ENCODE data around the gene TMED8.
"Not testable (repeated sequence)": the region's sequence is repeated elsewhere in the genome, so short reads cannot be mapped to it uniquely, and the experiment has no call there.

The TMED8 gene

GRCh38 chr14:77338302-77338701 is 38.6 kb downstream of the TMED8 start:
- Histone ChIP-seq H3K27ac (no peak overlapping the region), H3K27me3 (ENCODE audit: insufficient read depth, low read depth) (no peaks in the 10 kb centered on the region), H3K9ac (no peak overlapping the region), H3K79me2 (ENCODE audit: insufficient read depth, low read depth) (no peaks in the 10 kb centered on the region), H3K4me3 (IDR thresholded peaks at IDR 0.05; ENCODE audit: insufficient read depth, low read depth, low read length) (no peak overlapping the region), H3K4me2 (no peak overlapping the region), H2AFZ (ENCODE audit: low read depth) (no peak overlapping the region), H4K20me1 (ENCODE audit: insufficient read depth) (no peaks in the 10 kb centered on the region), H3K36me3 (ENCODE audit: insufficient read depth) (no peaks in the 10 kb centered on the region), H3K4me1 (ENCODE audit: low read depth, poor library complexity, severe bottlenecking) (no peaks in the 10 kb centered on the region)
- no peak for TF ChIP-seq CTCF (conservative IDR thresholded peaks at IDR 0.05; ENCODE audit: low read depth, low read length)

- Histone ChIP-seq H3K36me3 (ENCODE audit: insufficient read depth) (no peaks in the 10 kb centered on the region), H3K9ac (no peak overlapping the region)
These were observed 39.0 kb downstream of the TMED8 start for GRCh38 chr14:77337880-77338279.

GRCh38 chr14:77337255-77337654 is 39.6 kb downstream of the TMED8 start:
- not testable (repeated sequence) for H3K79me2 ChIP-seq (ENCODE audit: insufficient read depth, low read depth); H3K4me2 ChIP-seq; H3K27ac ChIP-seq; H3K36me3 ChIP-seq (ENCODE audit: insufficient read depth); H3K9ac ChIP-seq; H2AFZ ChIP-seq (ENCODE audit: low read depth); H3K27me3 ChIP-seq (ENCODE audit: insufficient read depth, low read depth); H4K20me1 ChIP-seq (ENCODE audit: insufficient read depth); H3K4me1 ChIP-seq (ENCODE audit: low read depth, poor library complexity, severe bottlenecking); H3K4me3 ChIP-seq (IDR thresholded peaks at IDR 0.05; ENCODE audit: insufficient read depth, low read depth, low read length)

More at GRCh38 chr14:77337880-77338279, 39.0 kb downstream of the TMED8 start:
- H3K4me3 ChIP-seq (IDR thresholded peaks at IDR 0.05; ENCODE audit: insufficient read depth, low read depth, low read length): no peak overlapping the region
- H2AFZ ChIP-seq (ENCODE audit: low read depth): no peak overlapping the region
- no peaks in the 10 kb centered on the region for H4K20me1 ChIP-seq (ENCODE audit: insufficient read depth)
- no peak for TF ChIP-seq CTCF (conservative IDR thresholded peaks at IDR 0.05; ENCODE audit: low read depth, low read length)
- no peak overlapping the region for H3K4me2 ChIP-seq
- H3K27me3 ChIP-seq (ENCODE audit: insufficient read depth, low read depth): no peaks in the 10 kb centered on the region
- no peaks in the 10 kb centered on the region for H3K4me1 ChIP-seq (ENCODE audit: low read depth, poor library complexity, severe bottlenecking)
- H3K79me2 ChIP-seq (ENCODE audit: insufficient read depth, low read depth): no peaks in the 10 kb centered on the region
- H3K27ac ChIP-seq: no peak overlapping the region

DNA sequence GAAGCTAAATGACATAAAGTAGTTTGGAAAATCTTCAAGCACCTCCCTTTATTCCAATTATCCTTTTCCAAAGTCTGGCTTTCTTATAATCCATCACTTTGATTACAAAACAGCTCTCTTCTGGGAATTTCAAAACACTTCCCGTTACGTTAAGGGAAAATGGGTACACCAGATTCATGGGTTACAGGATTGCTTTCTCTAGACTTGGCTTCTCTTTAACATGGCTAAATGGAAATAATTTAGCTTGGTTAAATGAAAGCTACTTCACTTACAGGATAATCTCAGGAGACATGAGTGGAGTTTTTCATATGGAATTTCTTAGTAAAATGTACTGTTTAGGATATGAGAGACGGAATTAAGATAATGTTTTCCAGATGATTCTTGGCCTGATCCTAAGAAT is 41.3 kb downstream of the TMED8 start:
- Histone ChIP-seq H3K9ac (no peak overlapping the region), H3K4me3 (IDR thresholded peaks at IDR 0.05; ENCODE audit: insufficient read depth, low read depth, low read length) (no peak overlapping the region), H3K4me2 (no peak overlapping the region), H3K79me2 (ENCODE audit: insufficient read depth, low read depth) (no peaks in the 10 kb centered on the region), H3K4me1 (ENCODE audit: low read depth, poor library complexity, severe bottlenecking) (no peaks in the 10 kb centered on the region), H4K20me1 (ENCODE audit: insufficient read depth) (no peaks in the 10 kb centered on the region), H2AFZ (ENCODE audit: low read depth) (no peak overlapping the region), H3K36me3 (ENCODE audit: insufficient read depth) (no peaks in the 10 kb centered on the region), H3K27me3 (ENCODE audit: insufficient read depth, low read depth) (no peaks in the 10 kb centered on the region), H3K27ac (no peak overlapping the region)
- no peak for TF ChIP-seq CTCF (conservative IDR thresholded peaks at IDR 0.05; ENCODE audit: low read depth, low read length)

DNA sequence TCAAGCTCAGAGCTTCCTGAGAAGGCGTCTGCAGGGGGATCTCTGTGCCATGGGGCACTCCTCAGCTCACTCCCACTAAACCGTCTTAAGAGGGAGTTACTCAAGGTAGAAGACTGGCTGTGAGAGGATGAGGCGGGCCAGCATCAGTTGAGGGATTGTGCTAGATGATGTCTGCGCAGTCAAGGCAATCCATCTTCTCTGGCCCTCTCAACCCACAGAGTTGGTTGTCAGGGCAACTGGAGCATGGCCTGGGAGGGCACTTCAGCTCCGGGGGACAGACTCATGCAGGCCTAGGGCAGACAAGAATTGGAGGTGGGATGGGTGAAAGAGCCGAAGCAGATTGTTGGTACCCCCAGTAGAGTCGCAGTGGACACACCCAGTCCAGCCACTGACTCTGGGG is 47.0 kb downstream of the TMED8 start:
- Histone ChIP-seq H3K36me3 (ENCODE audit: insufficient read depth) (no peaks in the 10 kb centered on the region), H3K79me2 (ENCODE audit: insufficient read depth, low read depth) (no peaks in the 10 kb centered on the region), H3K27me3 (ENCODE audit: insufficient read depth, low read depth) (no peaks in the 10 kb centered on the region), H4K20me1 (ENCODE audit: insufficient read depth) (no peaks in the 10 kb centered on the region), H3K4me3 (IDR thresholded peaks at IDR 0.05; ENCODE audit: insufficient read depth, low read depth, low read length) (no peak overlapping the region), H3K4me1 (ENCODE audit: low read depth, poor library complexity, severe bottlenecking) (no peaks in the 10 kb centered on the region), H3K27ac (no peak overlapping the region), H3K9ac (no peak overlapping the region), H2AFZ (ENCODE audit: low read depth) (no peak overlapping the region), H3K4me2 (no peak overlapping the region)
- no peak for TF ChIP-seq CTCF (conservative IDR thresholded peaks at IDR 0.05; ENCODE audit: low read depth, low read length)
